Choroid plexus epithelial cell (primary cell): ENCODE measurements around the gene ZNF800.
"Not testable (repeated sequence)": the region's sequence is repeated elsewhere in the genome, so short reads cannot be mapped to it uniquely, and the experiment has no call there.

ENCODE experiments used
- DNase-seq: peaks from one replicate; pipeline ENCODE4 v3.0.0-alpha.2; 2010; ENCODE audit warnings: low read depth
- H3K4me3 ChIP-seq: 2 replicates; pipeline ENCODE4 v1.5.1; 2011; ENCODE audit warnings: low read depth, mild to moderate bottlenecking, control low read depth, low read length, moderate library complexity
- CTCF ChIP-seq: conservative IDR thresholded peaks from 2 replicates; pipeline ENCODE4 v1.5.1; 2011; ENCODE audit warnings: low read depth, mild to moderate bottlenecking, control low read depth, inconsistent platforms, low read length, moderate library complexity

Gene ZNF800

GRCh38 chr7:127392566-127393367 lies at the start of gene ZNF800:
ZNF800 (minus strand) TSS chr7:127392708; CDS start chr7:127391557, 1,151 bp downstream.
- TF ChIP-seq CTCF: no peak
- DNase-seq: peak; percentile 76
- H3K4me3 ChIP-seq: peak within 1 kb of the TSS; percentile 67

GRCh38 chr7:127440206-127440605 lies 47.7 kb upstream of the ZNF800 start:
- H3K4me3 ChIP-seq: no peak overlapping the region
- TF ChIP-seq CTCF: no peak
- no peak for DNase-seq

GRCh38 chr7:127438836-127439235 lies 46.3 kb upstream of the ZNF800 start:
- TF ChIP-seq CTCF: no peak
- H3K4me3 ChIP-seq: no peak overlapping the region
- no peak for DNase-seq

- no peak overlapping the region for H3K4me3 ChIP-seq
- no peak for TF ChIP-seq CTCF
- peak; percentile 77 for DNase-seq
Observed at GRCh38 chr7:127437837-127438236, 45.3 kb upstream of the ZNF800 start.

- DNase-seq: no peak
- H3K4me3 ChIP-seq: no peak overlapping the region
- no peak for TF ChIP-seq CTCF
Observed at GRCh38 chr7:127437241-127437640, 44.7 kb upstream of the ZNF800 start.

GRCh38 chr7:127429281-127429680 lies 36.8 kb upstream of the ZNF800 start:
- not testable (repeated sequence) for DNase-seq, H3K4me3 ChIP-seq

GRCh38 chr7:127419196-127419595 lies 26.7 kb upstream of the ZNF800 start:
- no peak for DNase-seq
- TF ChIP-seq CTCF: no peak
- H3K4me3 ChIP-seq: no peak overlapping the region
